HEK293 (cell line): ENCODE data around the gene GCNT1.

ENCODE experiments used
- CTCF ChIA-PET: fragments of 350-600 bp; formaldehyde crosslinking; extraction: SDS; loops from one replicate; lab custom pipeline; 2021; ENCODE audit warnings: antibody characterized with exemption; lab: Yijun Ruan, JAX
- POLR2A ChIA-PET: fragments of 300-600 bp; formaldehyde crosslinking; extraction: SDS; loops from one replicate; lab custom pipeline; 2020; ENCODE audit warnings: antibody characterized with exemption, inconsistent platforms; lab: Yijun Ruan, JAX
- H3K27ac ChIP-seq: fragments of 200-500 bp; sonication (Bioruptor generic); 2 replicates; pipeline ENCODE4 v1.5.1; 2014; ENCODE audit warnings: low read depth, low read length, control low read depth, inconsistent platforms; ENCODE audit errors: extremely low read depth
- H3K36me3 ChIP-seq, 2 experiments: fragments of 200-500 bp in 1 of 2; sonication (Bioruptor generic) in 1 of 2; 1 replicate in 1 of 2; 2 replicates in 1 of 2; pipeline ENCODE4 v1.5.1; 2014 to 2017; ENCODE audit warnings: inconsistent platforms in 2 of 2, low read length in 2 of 2; ENCODE audit not compliant: control insufficient read depth in 2 of 2, insufficient read depth in 1 of 2
- H3K4me1 ChIP-seq: fragments of 200-500 bp; sonication (Bioruptor generic); 2 replicates; pipeline ENCODE4 v1.5.1; 2014; ENCODE audit warnings: mild to moderate bottlenecking, low read length, inconsistent platforms; ENCODE audit not compliant: control insufficient read depth, insufficient read depth
- H3K4me3 ChIP-seq: 2 replicates; pipeline ENCODE4 v1.5.1; 2011; ENCODE audit warnings: low read depth, mild to moderate bottlenecking, control low read depth, low read length, moderate library complexity
- H3K9me3 ChIP-seq: fragments of 200-500 bp; sonication (Bioruptor generic); 2 replicates; pipeline ENCODE4 v1.5.1; 2014; ENCODE audit warnings: low read depth, low read length, inconsistent platforms; ENCODE audit not compliant: control insufficient read depth, insufficient read depth
- FEZF1 ChIP-seq: fragments of 450-650 bp; formaldehyde crosslinking; IDR thresholded peaks from 2 replicates; pipeline ENCODE4 v1.5.1; 2016; ENCODE audit warnings: missing biosample characterization, missing genetic modification characterization
- GFI1B ChIP-seq: fragments of 450-650 bp; formaldehyde crosslinking; IDR thresholded peaks from 2 replicates; pipeline ENCODE4 v1.5.1; 2016; ENCODE audit warnings: missing biosample characterization, missing genetic modification characterization
- GLIS2 ChIP-seq: fragments of 450-650 bp; formaldehyde crosslinking; IDR thresholded peaks from 2 replicates; pipeline ENCODE4 v1.5.1; 2016; ENCODE audit warnings: missing biosample characterization, missing genetic modification characterization
- HOXD13 ChIP-seq: sonication (generic); formaldehyde crosslinking; IDR thresholded peaks from 2 replicates; pipeline ENCODE4 v1.8.0; 2022; ENCODE audit warnings: missing genetic modification reagents, borderline replicate concordance
- PRDM1 ChIP-seq: fragments of 450-650 bp; formaldehyde crosslinking; IDR thresholded peaks from 2 replicates; pipeline ENCODE4; 2016; ENCODE audit warnings: missing biosample characterization, missing genetic modification characterization
- SALL2 ChIP-seq: fragments of 450-650 bp; formaldehyde crosslinking; IDR thresholded peaks from 2 replicates; pipeline ENCODE4 v1.5.0; 2017; ENCODE audit warnings: missing biosample characterization, mild to moderate bottlenecking, missing genetic modification characterization, borderline replicate concordance
- ZBTB48 ChIP-seq: fragments of 450-650 bp; formaldehyde crosslinking; IDR thresholded peaks from 2 replicates; pipeline ENCODE4 v1.5.1; 2016; ENCODE audit warnings: missing biosample characterization, missing genetic modification characterization
- ZBTB6 ChIP-seq: fragments of 450-650 bp; formaldehyde crosslinking; IDR thresholded peaks from 2 replicates; pipeline ENCODE4 v1.5.1; 2017; ENCODE audit warnings: missing biosample characterization, missing genetic modification characterization
- ZNF221 ChIP-seq: fragments of 450-650 bp; formaldehyde crosslinking; IDR thresholded peaks from 2 replicates; pipeline ENCODE4 v1.5.1; 2017; ENCODE audit warnings: missing biosample characterization, missing genetic modification characterization, borderline replicate concordance
- ZNF433 ChIP-seq: fragments of 450-650 bp; formaldehyde crosslinking; IDR thresholded peaks from 2 replicates; pipeline ENCODE4 v1.5.1; 2016; ENCODE audit warnings: missing biosample characterization, missing genetic modification characterization, low read depth
- ZNF513 ChIP-seq: fragments of 450-650 bp; IDR thresholded peaks from 2 replicates; pipeline ENCODE4 v1.5.1; 2018; ENCODE audit warnings: missing biosample characterization, missing genetic modification characterization
- ZNF518A ChIP-seq: fragments of 450-650 bp; formaldehyde crosslinking; conservative IDR thresholded peaks from 2 replicates; pipeline ENCODE4 v1.5.1; 2016; ENCODE audit warnings: low read depth, missing biosample characterization, missing genetic modification characterization
- ZNF658 ChIP-seq: fragments of 450-650 bp; formaldehyde crosslinking; IDR thresholded peaks from 2 replicates; pipeline ENCODE4; 2016; ENCODE audit warnings: missing biosample characterization, missing genetic modification characterization
- ZNF660 ChIP-seq: fragments of 450-650 bp; IDR thresholded peaks from 2 replicates; pipeline ENCODE4 v1.5.1; 2018; ENCODE audit warnings: missing biosample characterization, mild to moderate bottlenecking, missing genetic modification characterization
- ZNF707 ChIP-seq: fragments of 450-650 bp; formaldehyde crosslinking; IDR thresholded peaks from 2 replicates; pipeline ENCODE4 v1.5.1; 2016; ENCODE audit warnings: missing biosample characterization, missing genetic modification characterization

GCNT1 gene

GRCh38 chr9:76445976-76446375 lies 13.0 kb upstream of the GCNT1 start:
- CTCF ChIA-PET: interaction anchor here (1.2 to 7.4 kb wide), 5 partner anchors 10 to 258 kb away, joined by 3 to 77 read pairs (median 20); no protein-coding TSS in a partner anchor
- no peak overlapping the region for H3K27ac ChIP-seq
- TF ChIP-seq ZNF221 (tag by site-specific recombination) (no peak), ZNF513 (tag by site-specific recombination) (no peak), FEZF1 (tag by site-specific recombination) (no peak), ZNF707 (tag by site-specific recombination) (no peak), SALL2 (tag by site-specific recombination) (no peak), ZNF433 (tag by site-specific recombination) (no peak), ZNF518A (no peak)
- no peaks in the 10 kb centered on the region for H3K4me1 ChIP-seq
- no peak overlapping the region for H3K4me3 ChIP-seq
- no peaks in the 10 kb centered on the region for H3K36me3 ChIP-seq
- H3K9me3 ChIP-seq: no peaks in the 10 kb centered on the region
- POLR2A ChIA-PET: no interaction called here

- TF ChIP-seq ZBTB48 (tag by site-specific recombination) (no peak), HOXD13 (CRISPR knock-in tag) (no peak)
- H3K9me3 ChIP-seq: no peaks in the 10 kb centered on the region
- no peaks in the 10 kb centered on the region for H3K36me3 ChIP-seq
- H3K4me1 ChIP-seq: no peaks in the 10 kb centered on the region
- POLR2A ChIA-PET: interaction anchor here (2.0 kb wide), 1 partner anchor 55 kb away, joined by 5 read pairs; the partner anchor contains the start of gene RFK
- CTCF ChIA-PET: interaction anchor here (0.6 to 7.4 kb wide), 9 partner anchors 8 to 348 kb away, joined by 3 to 77 read pairs (median 4); no protein-coding TSS in a partner anchor
- no peak overlapping the region for H3K27ac ChIP-seq
- H3K4me3 ChIP-seq: no peak overlapping the region
These were observed 10.5 kb upstream of the GCNT1 start for GRCh38 chr9:76448501-76448900.

- H3K4me1 ChIP-seq: 0 out of 2 replicates have a peak, but pooled peaks cover 3% of the 10 kb centered on the region
- CTCF ChIA-PET: interaction anchor here (1.2 to 7.4 kb wide), 3 partner anchors 57 to 253 kb away, joined by 3 to 77 read pairs (median 3); partner anchors contain the start of gene RFK
- no peaks in the 10 kb centered on the region for H3K9me3 ChIP-seq
- no peak overlapping the region for H3K27ac ChIP-seq
- TF ChIP-seq PRDM1 (tag by site-specific recombination): no peak
- TF ChIP-seq ZNF660 (tag by site-specific recombination): no peak
- no peak for TF ChIP-seq GFI1B (tag by site-specific recombination)
- TF ChIP-seq ZBTB6 (tag by site-specific recombination): no peak
- no peak for TF ChIP-seq ZNF658 (tag by site-specific recombination)
- no peak for TF ChIP-seq GLIS2 (tag by site-specific recombination)
- TF ChIP-seq, all 188 proteins: peak for 0
- POLR2A ChIA-PET: no interaction called here
- no peaks in the 10 kb centered on the region for H3K36me3 ChIP-seq
- no peak overlapping the region for H3K4me3 ChIP-seq
These were observed 7.7 kb upstream of the GCNT1 start for GRCh38 chr9:76451234-76451633.
